ENCODE results near the gene CD274.

Gene CD274

DNA sequence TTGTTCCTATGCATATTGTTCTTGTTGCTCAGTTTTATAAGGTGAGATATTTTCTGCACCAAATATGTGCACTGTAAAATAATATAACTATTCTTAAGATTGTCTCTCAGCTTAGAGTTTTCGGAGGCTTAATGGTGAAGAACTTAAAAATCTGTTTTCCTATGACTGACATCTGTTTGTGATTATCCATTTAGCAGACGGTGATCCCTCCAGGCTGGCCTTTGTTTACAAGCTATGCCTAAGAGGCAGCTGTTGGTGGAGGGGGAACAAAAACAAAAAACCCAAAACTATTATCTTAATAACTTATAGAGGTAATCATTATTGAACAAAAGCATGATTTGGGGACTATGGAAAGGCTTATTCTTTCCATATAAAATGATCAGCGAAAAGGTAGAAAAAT lies 60.6 kb downstream of the CD274 start:
- TF ChIP-seq, protein P1, sequence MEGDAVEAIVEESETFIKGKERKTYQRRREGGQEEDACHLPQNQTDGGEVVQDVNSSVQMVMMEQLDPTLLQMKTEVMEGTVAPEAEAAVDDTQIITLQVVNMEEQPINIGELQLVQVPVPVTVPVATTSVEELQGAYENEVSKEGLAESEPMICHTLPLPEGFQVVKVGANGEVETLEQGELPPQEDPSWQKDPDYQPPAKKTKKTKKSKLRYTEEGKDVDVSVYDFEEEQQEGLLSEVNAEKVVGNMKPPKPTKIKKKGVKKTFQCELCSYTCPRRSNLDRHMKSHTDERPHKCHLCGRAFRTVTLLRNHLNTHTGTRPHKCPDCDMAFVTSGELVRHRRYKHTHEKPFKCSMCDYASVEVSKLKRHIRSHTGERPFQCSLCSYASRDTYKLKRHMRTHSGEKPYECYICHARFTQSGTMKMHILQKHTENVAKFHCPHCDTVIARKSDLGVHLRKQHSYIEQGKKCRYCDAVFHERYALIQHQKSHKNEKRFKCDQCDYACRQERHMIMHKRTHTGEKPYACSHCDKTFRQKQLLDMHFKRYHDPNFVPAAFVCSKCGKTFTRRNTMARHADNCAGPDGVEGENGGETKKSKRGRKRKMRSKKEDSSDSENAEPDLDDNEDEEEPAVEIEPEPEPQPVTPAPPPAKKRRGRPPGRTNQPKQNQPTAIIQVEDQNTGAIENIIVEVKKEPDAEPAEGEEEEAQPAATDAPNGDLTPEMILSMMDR (IDR thresholded peaks at IDR 0.05) = no peak

DNA sequence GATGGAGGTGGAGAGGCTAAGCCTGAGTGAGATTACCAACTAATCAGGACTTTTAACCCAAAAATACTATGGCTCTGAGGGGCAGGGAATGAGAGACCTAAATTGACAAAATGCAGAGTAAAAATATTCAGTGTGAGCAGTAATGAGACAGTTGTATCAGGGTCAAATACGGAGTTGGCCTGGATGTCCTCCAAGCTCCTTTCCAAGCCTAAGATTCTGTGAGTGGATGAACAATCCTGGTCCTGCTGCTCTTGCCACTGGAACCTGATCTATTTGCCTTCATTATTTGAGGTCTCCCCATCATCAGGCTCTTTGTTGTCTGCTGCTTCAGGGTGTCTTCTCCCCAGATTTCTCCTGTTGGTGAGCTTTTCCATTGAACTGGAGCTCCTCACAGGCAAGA lies 61.1 kb downstream of the CD274 start:
- TF ChIP-seq, protein P1 (IDR thresholded peaks at IDR 0.05) = no peak

DNA sequence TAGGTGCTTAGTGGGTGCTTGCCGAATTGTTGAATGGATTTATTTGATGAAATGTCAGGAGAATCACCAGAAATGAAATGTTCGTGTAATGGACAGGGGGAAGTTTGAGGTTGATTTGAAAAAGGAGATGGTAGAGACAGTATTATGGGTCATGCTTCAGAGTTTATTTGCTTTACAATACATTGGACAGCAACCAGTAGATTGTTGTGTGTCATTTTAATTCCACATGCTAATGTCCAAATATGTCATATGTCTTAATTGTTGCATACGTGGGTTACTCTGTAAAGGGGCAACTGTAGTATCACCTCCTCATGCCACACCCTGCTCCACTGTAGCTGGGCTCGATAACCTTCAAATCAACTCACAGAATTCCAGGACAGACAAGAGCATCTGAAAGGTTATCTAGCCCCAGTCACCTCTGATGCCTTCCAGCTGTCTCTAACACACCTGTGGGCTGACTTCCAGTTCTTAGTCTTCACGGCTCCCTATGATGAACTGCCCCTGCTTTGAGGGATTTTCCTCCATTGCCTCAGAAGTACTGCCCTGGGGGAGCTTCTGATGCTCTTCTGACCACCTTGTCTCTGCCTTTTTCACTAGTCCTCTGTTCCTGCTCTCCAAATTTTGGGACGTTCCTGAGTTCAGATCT lies 61.7 kb downstream of the CD274 start:
- TF ChIP-seq, protein P1 (IDR thresholded peaks at IDR 0.05) = no peak

DNA sequence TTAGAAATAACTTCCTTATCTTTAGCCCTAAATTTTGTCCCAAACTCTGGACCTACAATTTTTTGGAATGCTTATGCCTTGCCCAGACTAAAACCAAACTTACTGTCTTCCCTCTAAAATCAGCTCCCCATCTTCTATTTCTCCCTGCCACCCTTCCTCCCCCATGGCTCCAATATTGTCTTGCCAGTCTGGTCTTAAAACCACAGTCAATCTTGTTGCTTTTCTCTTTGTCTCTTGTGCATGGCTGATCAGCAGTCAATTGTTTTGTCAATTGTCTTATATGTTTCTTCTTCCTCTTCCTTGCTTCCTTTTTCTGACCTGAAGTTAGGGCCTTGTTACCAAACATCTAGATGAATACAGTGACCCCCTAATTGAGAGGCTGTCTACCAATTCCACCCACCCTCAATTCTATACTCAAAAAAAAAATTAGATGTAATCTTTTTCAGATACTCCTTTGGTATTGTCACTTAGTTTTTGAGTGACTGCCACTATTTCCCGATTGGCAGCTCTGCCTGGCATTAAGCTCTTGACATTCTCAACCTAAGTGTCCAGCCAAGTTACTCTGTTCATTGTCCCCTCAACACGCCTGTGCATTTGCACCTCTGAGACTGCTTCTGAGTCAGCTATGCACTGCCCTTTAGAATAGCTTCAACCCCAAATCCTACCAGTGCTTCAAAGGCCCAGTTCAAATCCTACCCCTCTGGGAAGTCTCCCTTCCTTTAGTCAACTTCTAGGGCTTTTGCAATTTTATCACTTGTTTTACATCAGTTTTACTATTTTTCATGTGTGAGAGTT lies 62.5 kb downstream of the CD274 start:
- TF ChIP-seq, protein P1 (IDR thresholded peaks at IDR 0.05) = no peak

DNA sequence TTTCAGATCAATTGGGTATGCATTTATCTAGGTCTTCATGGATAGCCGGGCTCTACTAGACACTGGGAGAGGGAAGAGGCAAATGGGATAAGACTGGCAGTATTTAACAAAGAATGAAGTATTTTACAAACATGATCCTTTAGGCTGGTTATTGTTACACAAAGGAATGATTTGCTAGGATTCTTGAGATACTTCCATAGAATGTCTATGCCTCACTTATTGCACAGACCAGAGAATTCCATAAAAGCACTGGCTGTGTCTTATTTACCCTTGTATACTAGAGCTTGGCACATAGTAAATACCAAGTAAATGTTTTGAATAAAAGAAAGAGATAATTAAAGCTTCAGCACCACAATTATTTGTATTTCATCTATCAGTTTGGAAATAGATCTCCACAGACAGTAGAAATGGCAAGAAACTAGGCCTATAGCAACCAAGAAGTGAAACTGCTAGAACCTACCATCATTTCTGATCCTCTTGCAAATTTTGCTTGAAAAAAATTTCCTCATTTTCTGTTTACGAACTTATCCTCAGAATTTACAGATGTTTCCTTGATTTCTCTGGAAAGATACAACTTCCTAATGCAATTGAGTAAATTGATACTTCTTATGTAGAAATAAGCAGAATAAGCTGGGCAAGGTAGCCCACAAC lies 63.7 kb downstream of the CD274 start:
- TF ChIP-seq, protein P1 (IDR thresholded peaks at IDR 0.05) = no peak

DNA sequence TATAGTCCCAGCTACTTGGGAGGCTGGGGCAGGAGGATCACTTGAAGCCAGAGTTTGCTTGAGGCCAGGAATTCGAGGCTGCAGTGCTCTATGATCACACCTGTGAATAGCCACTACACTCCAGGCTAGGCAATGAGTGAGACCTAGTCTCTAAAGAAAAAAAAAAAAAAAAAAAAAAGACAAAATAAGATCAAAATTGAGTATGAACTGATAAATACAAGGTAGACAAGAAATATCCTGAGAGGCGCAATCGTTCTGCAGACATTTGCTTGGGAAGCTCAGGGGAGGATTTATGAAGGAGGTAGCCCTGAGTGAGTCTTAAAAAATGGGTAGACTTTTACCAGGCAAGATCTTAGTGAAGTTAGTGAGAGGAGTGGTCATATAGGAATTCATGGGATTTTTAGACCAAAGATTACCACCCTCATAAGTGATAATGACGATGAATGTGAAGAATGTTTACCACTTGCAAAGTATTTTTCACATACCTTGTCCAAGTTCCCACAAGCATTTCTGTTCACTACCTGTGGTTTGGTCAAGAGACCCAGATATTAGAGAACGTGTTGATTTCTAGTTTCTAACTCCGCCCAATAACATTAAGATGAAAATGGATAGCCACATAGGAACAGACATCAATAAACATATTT lies 64.4 kb downstream of the CD274 start:
- TF ChIP-seq, protein P1 (IDR thresholded peaks at IDR 0.05) = no peak

DNA sequence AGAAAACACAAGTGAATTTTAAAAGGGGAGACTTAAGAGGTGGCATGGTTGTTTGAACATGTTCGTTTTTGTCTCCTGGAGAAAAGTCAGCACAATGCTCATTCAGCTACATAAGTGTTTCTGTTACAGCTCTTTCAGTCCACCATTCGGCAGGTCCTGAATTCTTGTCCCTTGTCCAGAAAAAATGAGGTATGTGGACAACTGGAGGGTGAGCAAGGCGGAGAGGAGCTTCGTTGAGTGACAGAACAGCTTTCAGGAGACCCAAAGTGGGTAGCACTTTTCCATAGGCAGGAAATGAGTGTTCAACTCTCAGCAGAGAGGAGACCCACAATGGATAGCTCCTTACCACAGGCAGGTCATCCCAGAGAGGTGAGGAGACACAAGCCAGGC lies 64.9 kb downstream of the CD274 start:
- TF ChIP-seq, protein P1 (IDR thresholded peaks at IDR 0.05) = no peak
